Measurements from ENCODE around the gene ZNF180.

DNA sequence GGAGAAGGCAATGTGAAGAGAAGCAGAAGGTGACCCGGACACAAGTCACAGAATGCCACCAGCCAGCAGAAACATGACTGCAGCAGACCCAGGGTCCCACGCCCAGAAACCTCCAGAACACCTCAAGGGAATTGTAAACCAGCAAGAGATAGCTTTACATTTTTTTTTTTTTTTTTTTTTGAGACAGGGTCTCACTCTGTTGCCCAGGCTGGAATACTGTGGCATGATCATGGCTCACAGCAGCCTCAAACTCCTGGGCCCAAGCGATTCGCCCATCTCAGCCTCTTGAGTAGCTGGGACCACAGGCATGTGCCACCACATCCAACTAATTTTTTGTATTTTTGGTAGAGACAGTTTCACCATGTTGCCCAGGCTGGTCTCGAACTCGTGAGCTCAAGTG, 39.7 kb upstream of the ZNF180 start:
- TF ChIP-seq EZH2 (IDR thresholded peaks at IDR 0.05): no peak
- TF ChIP-seq POLR2AphosphoS5 (IDR thresholded peaks at IDR 0.05; ENCODE audit: borderline replicate concordance, low read depth, low read length): no peak
- no peak for TF ChIP-seq FOXP2 (optimal IDR thresholded peaks at IDR 0.05; ENCODE audit: control extremely low read depth, extremely low read length, insufficient read depth)
